HG03558 (cell line): ENCODE data around the gene NLGN2.

Experiments used
- ATAC-seq: cut with Tn5 transposase; IDR thresholded peaks from one replicate; pipeline ENCODE4 v1.9.1; 2021; ENCODE audit warnings: moderate number of reproducible peaks; ENCODE audit not compliant: unreplicated experiment; ENCODE audit errors: extremely low read depth

Gene NLGN2

DNA sequence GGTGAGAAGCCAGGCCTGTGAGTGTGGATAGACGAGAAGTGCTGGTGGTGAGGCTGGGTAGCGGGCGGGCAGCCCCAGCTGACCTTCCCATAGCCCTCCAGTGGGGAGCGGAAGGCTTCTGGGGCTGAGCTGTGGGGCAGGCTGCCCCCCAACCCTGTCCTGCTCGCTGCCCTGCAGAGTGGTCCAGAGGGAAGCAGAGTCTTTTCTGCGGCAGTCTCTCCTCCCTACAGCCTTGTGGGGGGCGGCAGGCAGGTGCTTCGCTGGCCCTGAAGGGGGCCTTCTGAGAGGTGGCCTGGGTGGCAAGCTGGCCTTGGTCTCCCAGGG, 3.7 kb downstream of the NLGN2 start:
- no peak for ATAC-seq

DNA sequence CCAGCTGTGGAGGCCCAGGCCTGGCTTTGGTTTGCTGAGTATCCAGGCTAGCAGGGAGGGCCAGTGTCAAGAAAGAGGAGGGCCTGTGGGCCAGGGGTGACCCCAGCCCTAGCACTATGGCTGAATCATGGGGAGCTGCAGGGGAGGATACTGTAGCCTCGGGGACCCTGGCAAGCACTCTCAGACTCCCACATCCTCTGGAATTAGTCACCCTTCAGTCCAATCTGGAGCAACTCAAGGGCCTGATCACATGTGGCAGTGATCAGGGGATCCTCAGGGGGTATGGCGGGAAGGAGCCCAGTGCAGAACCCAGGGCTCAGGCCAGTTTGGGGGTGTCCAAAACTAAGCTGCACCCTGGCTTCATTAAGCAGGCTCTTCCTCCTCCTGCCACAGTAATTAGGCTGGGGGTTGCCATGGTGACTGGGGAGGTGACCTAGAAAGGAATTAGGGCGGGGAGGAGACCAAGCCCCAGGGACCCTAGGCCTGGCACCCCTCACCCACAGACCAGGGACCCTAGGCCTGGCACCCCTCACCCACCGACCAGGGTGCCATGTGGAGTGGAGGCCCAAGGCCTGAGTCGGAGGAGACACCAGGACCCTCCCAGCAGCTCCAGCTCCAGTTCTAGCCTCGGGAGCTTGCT, 5.8 kb downstream of the NLGN2 start:
- no peak for ATAC-seq

DNA sequence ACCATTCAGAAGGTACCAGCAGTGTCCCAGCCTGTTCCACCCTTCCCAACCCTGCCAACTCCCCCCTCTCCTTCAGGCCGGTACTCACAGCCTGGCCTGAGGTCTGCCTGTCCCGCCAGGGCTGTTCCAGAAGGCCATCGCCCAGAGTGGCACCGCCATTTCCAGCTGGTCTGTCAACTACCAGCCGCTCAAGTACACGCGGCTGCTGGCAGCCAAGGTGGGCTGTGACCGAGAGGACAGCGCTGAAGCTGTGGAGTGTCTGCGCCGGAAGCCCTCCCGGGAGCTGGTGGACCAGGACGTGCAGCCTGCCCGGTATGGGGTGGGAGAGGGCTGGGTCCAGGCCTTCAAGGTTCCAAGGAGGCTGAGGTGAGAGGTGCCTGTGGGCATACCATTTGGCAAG, 7.2 kb downstream of the NLGN2 start:
- no peak for ATAC-seq

DNA sequence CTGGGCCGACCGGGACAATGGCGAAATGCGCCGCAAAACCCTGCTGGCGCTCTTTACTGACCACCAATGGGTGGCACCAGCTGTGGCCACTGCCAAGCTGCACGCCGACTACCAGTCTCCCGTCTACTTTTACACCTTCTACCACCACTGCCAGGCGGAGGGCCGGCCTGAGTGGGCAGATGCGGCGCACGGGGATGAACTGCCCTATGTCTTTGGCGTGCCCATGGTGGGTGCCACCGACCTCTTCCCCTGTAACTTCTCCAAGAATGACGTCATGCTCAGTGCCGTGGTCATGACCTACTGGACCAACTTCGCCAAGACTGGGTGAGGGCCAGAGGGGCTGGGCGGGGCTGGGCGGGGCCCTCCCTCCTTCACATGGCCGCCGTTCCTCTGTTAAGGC, 8.1 kb downstream of the NLGN2 start:
- ATAC-seq = no peak

DNA sequence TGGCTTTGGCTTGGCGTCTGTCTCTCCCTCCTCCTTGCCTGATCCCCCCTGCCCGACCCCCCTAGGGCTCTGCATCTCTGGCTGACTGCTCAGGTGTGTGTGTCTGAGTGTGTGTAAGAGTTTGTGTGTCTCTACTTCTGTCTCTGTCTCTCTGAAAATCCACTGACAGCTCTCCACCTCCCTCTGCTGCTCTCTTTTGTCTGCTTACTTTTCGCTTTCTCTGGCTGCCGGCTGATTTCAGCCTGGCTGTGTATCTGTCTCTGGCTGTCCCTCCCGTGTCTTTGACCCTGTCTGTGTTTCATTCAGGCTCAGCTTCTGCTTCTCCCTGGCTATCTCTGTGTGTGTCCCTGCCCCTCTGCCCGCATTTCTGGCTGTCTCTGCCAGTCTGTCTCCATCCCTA, 8.7 kb downstream of the NLGN2 start:
- ATAC-seq = no peak

DNA sequence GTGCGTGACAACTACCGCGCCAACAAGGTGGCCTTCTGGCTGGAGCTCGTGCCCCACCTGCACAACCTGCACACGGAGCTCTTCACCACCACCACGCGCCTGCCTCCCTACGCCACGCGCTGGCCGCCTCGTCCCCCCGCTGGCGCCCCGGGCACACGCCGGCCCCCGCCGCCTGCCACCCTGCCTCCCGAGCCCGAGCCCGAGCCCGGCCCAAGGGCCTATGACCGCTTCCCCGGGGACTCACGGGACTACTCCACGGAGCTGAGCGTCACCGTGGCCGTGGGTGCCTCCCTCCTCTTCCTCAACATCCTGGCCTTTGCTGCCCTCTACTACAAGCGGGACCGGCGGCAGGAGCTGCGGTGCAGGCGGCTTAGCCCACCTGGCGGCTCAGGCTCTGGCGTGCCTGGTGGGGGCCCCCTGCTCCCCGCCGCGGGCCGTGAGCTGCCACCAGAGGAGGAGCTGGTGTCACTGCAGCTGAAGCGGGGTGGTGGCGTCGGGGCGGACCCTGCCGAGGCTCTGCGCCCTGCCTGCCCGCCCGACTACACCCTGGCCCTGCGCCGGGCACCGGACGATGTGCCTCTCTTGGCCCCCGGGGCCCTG, 9.5 kb downstream of the NLGN2 start:
- no peak for ATAC-seq

DNA sequence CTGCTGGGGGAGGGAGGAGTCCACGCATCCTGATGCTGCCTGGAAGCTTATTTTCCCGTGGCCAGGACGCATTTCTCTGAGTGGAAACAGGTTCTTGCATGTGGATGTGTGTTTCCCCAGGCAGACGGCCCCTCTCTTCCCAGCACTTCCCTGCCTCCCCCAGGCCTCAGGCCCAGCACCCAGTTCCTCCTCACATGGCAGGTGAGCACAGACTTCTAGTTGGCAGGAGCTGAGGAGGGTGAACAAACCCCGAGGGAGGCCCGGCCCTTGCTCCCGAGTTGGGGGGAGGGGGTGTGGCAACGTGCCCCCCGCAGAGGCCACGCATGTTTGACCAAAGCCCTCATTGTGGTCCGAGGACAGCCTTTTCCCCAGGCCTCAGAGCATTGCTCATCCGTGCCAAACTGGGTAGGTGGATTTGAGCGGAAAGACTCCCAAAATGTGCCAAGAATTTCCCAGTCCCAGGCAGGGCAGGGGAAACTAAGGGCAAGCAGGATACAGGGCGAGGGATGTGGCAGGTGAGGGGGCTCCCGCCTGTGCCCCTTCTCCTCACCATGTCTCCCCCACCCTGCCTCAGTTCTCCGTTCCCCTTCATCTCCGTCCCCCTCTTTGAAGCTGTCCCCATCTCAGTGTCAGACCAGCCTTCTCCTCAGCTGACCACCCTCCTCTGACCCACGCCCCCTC, 11.0 kb downstream of the NLGN2 start:
- ATAC-seq = no peak

DNA sequence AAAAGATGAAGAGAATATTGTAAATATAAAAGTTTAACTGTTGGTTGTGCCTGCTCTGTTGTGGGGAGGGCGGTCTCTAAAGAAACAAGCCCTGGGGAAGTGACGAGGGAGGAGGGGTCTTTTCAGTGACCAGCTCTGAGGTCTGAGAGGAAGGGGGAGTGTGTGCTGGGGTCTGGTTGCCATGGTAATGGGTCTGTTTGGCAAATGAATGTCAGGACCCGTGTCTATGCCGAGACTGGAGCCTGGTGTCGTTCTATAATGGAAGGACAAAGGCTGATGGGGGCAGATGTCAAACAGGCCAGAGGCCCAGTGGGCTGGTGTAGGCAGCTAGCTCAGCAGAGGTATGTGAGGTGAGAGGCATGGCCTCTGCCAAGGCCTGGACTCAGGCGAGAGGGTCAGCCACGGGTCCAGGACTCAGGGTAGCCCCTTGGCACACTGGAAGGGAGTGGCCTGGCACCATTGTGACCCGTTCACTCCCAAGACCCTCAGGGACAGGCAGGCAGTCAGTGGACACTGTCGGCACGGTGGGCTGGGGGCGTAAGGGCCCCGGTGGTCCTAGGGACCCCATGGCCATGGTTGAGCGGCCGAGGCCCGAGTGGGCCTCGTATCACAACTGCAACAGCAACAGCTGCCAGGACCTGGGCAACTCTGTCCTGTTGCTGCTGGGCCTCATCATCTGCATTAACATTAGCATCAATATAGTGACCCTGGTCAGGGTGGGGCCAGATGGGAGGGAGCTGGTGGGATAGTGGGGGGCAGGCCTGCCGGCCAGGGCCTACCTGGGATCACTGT, 12.4 kb downstream of the NLGN2 start, which contains the start of gene SPEM1:
TSS of gene SPEM1 (plus strand) at position 506 of the 792 bp plus-strand sequence. CDS start at position 567, 61 bp downstream.
- ATAC-seq = no peak

DNA sequence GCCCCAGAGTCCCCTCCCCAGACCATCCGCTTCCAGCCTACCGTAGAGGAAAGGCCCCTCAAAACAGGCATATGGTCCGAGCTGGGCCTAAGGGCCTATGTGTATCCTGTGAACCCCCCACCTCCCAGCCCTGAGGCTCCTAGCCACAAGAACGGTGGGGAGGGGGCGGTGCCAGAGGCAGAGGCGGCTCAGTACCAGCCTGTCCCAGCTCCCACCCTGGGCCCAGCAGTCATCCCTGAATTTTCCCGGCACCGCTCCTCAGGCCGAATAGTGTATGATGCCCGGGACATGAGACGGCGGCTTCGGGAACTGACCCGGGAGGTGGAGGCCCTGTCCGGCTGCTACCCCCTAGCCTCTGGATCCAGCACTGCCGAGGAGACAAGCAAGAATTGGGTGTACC, 13.5 kb downstream of the NLGN2 start:
- ATAC-seq = no peak

DNA sequence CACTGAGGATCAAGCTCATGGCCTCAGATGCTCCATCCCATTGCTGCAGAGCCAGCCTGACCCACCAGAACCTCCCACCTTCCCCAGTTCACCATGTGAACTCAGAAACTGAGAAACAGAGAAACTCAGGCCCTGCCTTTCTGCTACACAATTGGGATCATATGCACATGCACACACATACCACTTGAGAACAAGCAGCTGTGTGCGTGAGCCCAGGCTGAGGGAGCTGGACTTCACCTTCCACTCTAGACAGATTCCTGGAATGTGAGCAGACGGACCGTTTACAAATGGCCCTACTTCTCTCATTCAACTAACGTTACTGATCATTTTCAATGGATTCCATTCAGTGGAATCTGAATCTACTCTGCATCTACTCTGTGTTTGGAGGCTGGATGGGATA, 16.0 kb downstream of the NLGN2 start:
- no peak for ATAC-seq

DNA sequence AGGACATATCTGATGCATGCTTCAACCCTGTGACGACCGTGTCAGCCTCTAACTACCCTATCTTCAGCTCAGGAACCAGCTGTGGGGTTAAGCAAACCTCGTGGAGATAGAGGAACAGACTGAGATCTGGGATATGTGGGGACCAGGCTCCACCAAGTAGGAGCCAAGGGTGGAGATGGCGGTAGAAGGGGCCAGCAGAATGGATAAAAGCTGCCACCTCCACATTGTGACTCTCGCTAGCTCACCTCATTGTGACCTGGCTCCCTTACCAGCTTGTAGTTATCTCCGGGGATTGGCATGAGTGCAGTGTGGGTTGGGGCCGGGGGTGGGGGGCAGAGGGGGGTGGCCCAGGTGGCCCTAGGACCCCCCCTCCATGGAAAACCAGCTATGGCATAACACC, 17.7 kb downstream of the NLGN2 start, which contains the start of gene SPEM2:
TSS of gene SPEM2 (plus strand) at position 301 of the 400 bp plus-strand sequence. CDS start at position 374, 73 bp downstream.
- no peak for ATAC-seq

DNA sequence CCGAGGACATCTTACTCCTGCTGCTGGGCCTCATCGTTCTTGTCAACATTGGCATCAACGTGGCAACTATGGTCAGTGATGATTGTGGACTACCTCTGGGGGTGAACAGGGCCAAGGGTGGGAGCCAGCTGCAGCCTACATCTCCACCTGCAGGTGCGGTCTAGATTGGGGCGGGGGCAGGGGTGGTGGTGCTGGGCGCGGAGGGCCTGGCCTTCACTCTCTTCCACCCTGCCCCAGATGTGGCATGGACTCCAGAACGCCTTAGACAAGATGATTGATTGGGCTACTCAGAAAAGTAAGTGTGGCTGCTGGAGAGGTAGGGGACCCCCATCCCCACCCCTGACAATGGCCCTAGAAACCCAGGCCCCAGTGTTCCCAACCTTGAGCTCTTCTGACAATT, 18.1 kb downstream of the NLGN2 start:
- ATAC-seq = no peak

DNA sequence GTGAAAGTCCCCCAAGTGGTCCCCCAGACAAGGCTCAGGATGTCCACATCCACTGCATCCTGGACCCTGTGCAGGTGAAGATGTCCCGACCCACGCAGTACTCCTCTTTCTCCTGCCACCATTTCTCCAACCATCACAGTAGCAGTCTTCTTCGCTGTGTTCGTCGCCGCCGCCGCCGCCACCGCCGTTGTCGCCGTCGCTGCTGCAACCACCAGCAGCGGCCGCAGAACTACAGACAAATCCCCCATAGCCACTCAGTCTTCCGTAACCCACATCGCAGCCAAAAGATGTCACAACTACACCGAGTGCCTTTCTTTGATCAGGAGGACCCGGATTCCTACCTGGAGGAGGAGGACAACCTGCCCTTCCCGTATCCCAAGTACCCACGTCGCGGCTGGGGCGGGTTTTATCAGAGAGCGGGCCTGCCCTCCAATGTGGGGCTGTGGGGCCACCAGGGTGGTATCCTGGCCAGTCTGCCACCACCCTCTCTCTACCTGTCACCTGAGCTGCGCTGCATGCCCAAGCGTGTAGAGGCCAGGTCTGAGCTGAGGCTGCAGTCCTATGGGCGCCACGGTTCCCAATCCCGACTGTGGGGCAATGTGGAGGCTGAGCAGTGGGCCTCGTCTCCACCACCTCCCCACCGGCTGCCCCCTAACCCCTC, 18.7 kb downstream of the NLGN2 start:
- no peak for ATAC-seq

DNA sequence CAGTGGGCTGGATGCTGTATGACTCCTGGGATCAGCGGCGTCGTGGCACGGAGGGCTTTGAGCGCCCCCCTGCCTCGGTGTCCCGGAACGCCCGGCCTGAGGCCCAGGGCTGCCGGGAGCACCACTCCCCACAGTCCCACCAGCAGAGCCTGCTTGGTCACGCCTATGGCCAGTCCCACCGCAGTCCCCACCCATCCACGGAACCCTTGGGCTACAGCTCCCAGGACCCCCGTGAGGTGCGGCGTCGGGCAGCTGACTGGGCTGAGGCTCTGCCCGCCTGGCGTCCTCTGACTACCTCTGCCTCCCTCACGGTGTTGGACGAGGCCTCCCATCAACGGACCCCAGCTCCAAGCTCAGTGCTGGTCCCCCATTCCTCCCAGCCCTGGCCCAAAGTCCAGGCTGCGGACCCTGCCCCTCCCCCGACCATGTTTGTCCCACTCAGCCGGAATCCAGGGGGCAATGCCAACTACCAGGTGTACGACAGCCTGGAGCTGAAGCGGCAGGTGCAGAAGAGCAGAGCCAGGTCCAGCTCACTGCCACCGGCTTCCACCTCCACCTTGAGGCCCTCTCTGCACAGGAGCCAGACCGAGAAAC, 19.3 kb downstream of the NLGN2 start:
- no peak for ATAC-seq

DNA sequence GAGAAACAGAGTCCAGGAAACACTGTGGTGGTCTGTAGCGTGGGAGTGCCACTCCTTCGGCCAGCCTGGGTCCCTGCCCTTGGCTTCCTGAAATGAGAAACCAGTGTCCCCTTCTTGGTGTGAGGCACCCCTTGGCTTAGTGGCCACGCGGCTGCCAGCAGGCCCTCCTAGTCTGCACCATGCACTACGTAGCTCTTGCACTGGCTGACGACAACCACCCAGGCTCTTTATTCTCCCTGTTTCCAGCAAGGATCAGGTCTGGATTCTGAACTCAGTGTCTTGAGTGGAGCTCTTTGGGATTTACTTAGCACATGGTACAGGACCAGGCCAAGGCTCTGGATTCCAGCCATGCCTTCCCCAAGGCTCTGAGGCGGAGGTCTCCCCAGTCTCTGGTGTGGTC, 19.9 kb downstream of the NLGN2 start:
- ATAC-seq = no peak

DNA sequence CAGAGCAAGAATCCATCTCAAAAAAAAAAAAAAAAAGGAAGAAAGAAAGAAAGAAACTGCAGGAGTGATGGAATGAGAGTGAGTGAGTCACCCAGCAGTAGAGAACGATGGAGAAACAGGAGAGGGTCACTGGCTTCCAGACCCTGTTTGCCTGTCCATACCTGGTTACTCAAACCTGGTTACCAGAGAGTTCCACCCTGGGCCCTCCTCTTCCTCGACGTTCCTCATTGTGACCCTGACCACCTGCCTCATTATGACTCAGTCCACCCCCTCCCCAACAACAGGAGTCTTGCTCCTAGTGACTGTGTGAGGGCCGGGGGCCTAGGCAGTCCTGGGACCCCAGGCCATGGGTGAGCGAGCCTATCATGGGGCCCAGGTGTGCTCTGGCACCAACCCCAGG, 20.9 kb downstream of the NLGN2 start, which contains the start of gene SPEM3:
TSS of gene SPEM3 (plus strand) at position 301 of the 400 bp plus-strand sequence. CDS start at position 347, 46 bp downstream.
- no peak for ATAC-seq

DNA sequence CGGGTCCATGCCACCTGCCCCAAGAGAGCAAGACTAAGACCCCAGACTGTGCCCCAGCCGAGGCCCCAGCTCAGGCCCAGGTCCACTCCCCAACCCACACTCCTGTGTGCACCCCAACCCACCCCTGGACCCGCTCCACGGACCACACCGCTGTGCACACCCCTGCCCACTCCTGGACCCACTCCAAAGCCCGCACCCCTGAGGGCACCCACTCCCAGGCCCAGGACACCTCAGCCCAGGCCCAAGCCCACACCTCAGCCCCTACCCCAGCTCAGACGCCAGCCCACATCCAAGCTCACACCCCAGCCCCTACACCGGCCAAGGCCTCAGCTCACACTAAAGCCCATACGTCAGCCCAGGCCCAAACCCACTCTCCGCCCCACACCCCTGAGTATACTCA, 22.1 kb downstream of the NLGN2 start:
- no peak for ATAC-seq

DNA sequence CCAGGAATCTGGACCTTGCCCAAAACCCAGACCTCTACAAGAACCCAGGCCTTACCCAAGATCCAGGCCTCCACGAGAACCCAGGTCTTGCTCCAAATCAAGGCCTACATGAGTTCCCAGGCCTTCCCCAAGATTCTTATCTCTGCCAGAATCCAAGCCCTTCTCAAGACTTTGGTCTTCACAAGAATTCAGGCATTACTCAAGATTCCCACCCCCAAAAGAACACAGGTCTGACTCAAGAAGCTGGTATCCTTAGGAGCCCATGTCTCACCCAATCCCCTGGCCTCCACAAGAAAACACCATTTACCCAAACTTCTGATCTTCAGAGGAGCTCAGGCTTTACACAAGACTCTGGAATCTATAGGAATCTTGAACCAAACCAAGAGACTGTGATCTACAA, 23.6 kb downstream of the NLGN2 start:
- no peak for ATAC-seq

DNA sequence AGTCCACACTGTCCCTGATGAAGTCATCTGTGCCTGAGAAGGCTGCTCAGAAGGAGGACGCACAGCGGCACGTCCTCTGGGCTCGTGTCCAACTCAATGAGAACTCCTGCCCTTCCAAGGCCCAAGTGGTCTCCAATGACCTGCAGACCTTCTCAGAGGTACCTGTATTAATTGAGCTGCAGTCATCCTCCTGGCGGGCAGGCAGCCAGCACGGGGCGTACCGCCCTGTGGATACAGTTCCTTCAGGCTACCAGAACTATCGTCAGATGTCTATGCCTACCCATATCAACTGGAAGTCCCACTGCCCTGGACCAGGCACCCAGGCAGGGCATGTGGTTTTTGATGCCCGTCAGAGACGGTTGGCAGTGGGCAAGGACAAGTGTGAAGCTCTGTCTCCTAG, 24.7 kb downstream of the NLGN2 start:
- no peak for ATAC-seq
